ENCODE results near the gene DGCR2. TPM values are rescaled to one million over a fixed set of nuclear protein-coding genes. Genes with fewer than 3 reads are reported as not detected.

Gene DGCR2
- total and polyA plus RNA-seq, 2 experiments from 2014 or later: 18.5 to 83.0 TPM

DNA sequence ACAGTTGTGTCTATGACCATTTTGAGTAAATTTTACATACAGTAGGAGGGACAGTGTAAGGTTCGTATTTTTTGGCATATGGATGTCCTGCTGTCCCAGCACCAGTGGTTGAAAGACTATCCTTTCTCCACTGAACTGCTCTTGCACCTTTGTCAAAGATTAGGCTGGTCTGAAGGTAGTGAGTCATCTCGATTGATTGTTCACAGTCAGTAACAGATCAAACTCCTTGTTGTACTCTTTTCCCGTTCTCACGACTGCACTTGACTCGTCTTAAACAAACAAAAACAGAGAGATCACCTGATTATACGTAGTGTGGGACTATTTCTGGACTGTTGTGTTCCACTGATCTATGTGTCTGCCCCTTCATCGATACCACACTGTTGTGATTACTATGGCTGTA lies 77.1 kb downstream of the DGCR2 start:
- Histone ChIP-seq H3F3A (replicated peaks; ENCODE audit: low read depth) (no peaks in the 10 kb centered on the region), H3K4me2 (no peak overlapping the region), H3K36me3 (ENCODE audit: insufficient read depth) (peaks cover 20% of the 10 kb centered on the region), H3K4me3 (no peak overlapping the region), H3K79me2 (replicated peaks; ENCODE audit: insufficient read depth) (no peaks in the 10 kb centered on the region), H3K4me1 (ENCODE audit: insufficient read depth) (no peaks in the 10 kb centered on the region), H3K27ac (ENCODE audit: low read depth) (no peak overlapping the region), H3K9me2 (ENCODE audit: insufficient read depth) (no peaks in the 10 kb centered on the region), H4K20me1 (replicated peaks; ENCODE audit: insufficient read depth) (peaks cover 8% of the 10 kb centered on the region; the same call in 1 of the 2 replicates), H2AFZ (no peak overlapping the region), H3K27me3 (ENCODE audit: insufficient read depth) (no peaks in the 10 kb centered on the region)
- no peaks in the 10 kb centered on the region for H3K9me3 Mint-ChIP-seq
- DNase-seq (ENCODE audit: low spot score): no peak
- peaks cover 5% of the 10 kb centered on the region for H3K27me3 Mint-ChIP-seq (ENCODE audit: insufficient read depth, low read depth, poor library complexity)
- TF ChIP-seq POLR2AphosphoS5 (IDR thresholded peaks at IDR 0.05; ENCODE audit: low read depth) (no peak), NANOG (IDR thresholded peaks at IDR 0.05; ENCODE audit: borderline replicate concordance) (no peak), STAT1 (IDR thresholded peaks at IDR 0.05; ENCODE audit: unreplicated experiment) (no peak), ZNF331 (CRISPR knock-in tag; IDR thresholded peaks at IDR 0.05; ENCODE audit: low read depth) (no peak), EZH2 (IDR thresholded peaks at IDR 0.05; ENCODE audit: low read depth, unreplicated experiment) (no peak)
- TF ChIP-seq, protein P1, sequence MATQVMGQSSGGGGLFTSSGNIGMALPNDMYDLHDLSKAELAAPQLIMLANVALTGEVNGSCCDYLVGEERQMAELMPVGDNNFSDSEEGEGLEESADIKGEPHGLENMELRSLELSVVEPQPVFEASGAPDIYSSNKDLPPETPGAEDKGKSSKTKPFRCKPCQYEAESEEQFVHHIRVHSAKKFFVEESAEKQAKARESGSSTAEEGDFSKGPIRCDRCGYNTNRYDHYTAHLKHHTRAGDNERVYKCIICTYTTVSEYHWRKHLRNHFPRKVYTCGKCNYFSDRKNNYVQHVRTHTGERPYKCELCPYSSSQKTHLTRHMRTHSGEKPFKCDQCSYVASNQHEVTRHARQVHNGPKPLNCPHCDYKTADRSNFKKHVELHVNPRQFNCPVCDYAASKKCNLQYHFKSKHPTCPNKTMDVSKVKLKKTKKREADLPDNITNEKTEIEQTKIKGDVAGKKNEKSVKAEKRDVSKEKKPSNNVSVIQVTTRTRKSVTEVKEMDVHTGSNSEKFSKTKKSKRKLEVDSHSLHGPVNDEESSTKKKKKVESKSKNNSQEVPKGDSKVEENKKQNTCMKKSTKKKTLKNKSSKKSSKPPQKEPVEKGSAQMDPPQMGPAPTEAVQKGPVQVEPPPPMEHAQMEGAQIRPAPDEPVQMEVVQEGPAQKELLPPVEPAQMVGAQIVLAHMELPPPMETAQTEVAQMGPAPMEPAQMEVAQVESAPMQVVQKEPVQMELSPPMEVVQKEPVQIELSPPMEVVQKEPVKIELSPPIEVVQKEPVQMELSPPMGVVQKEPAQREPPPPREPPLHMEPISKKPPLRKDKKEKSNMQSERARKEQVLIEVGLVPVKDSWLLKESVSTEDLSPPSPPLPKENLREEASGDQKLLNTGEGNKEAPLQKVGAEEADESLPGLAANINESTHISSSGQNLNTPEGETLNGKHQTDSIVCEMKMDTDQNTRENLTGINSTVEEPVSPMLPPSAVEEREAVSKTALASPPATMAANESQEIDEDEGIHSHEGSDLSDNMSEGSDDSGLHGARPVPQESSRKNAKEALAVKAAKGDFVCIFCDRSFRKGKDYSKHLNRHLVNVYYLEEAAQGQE (IDR thresholded peaks at IDR 0.05; ENCODE audit: unreplicated experiment): no peak
- TF ChIP-seq, protein P2, sequence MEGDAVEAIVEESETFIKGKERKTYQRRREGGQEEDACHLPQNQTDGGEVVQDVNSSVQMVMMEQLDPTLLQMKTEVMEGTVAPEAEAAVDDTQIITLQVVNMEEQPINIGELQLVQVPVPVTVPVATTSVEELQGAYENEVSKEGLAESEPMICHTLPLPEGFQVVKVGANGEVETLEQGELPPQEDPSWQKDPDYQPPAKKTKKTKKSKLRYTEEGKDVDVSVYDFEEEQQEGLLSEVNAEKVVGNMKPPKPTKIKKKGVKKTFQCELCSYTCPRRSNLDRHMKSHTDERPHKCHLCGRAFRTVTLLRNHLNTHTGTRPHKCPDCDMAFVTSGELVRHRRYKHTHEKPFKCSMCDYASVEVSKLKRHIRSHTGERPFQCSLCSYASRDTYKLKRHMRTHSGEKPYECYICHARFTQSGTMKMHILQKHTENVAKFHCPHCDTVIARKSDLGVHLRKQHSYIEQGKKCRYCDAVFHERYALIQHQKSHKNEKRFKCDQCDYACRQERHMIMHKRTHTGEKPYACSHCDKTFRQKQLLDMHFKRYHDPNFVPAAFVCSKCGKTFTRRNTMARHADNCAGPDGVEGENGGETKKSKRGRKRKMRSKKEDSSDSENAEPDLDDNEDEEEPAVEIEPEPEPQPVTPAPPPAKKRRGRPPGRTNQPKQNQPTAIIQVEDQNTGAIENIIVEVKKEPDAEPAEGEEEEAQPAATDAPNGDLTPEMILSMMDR (conservative IDR thresholded peaks at IDR 0.05; ENCODE audit: low read depth in 2 of 2): no peak
- no peaks in the 10 kb centered on the region for H3K4me1 Mint-ChIP-seq
- H3K27ac Mint-ChIP-seq: no peak overlapping the region
- no peak for ATAC-seq
- no peak overlapping the region for H3K4me3 Mint-ChIP-seq
- peaks cover 45% of the 10 kb centered on the region for H3K36me3 Mint-ChIP-seq (ENCODE audit: low read depth)

DNA sequence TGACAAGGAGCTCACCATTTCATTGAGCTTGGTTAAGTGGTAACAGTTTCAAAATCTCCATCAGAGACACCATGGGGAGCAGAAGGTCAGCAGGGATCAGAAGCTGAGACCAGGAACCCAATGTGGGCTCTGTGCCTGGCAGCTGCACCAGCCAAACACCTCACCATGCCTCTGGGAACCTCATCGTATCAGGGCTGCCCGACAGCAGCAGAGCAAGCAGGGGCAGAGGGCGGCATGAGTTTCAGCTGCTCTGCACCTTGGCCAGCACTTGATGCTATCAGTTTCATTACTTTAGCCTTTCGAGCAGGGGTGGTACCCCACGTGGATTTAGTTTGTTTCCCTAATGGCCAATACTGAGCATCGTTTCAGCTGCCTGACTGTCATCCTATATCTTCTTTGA lies 77.8 kb downstream of the DGCR2 start:
- Mint-ChIP-seq H3K27me3 (ENCODE audit: insufficient read depth, low read depth, poor library complexity) (peaks cover 5% of the 10 kb centered on the region), H3K4me3 (no peak overlapping the region), H3K36me3 (ENCODE audit: low read depth) (peaks cover 45% of the 10 kb centered on the region), H3K4me1 (no peaks in the 10 kb centered on the region), H3K27ac (no peak overlapping the region), H3K9me3 (no peaks in the 10 kb centered on the region)
- no peak overlapping the region for H3K27ac ChIP-seq (ENCODE audit: low read depth)
- ATAC-seq (no peak), DNase-seq (ENCODE audit: low spot score) (no peak)
- H3K36me3 ChIP-seq (ENCODE audit: insufficient read depth): peaks cover 20% of the 10 kb centered on the region
- H3K4me3 ChIP-seq: no peak overlapping the region
- no peaks in the 10 kb centered on the region for H3K9me2 ChIP-seq (ENCODE audit: insufficient read depth)
- H3K79me2 ChIP-seq (replicated peaks; ENCODE audit: insufficient read depth): no peaks in the 10 kb centered on the region
- no peak overlapping the region for H2AFZ ChIP-seq
- H3K4me2 ChIP-seq: no peak overlapping the region
- H3K27me3 ChIP-seq (ENCODE audit: insufficient read depth): no peaks in the 10 kb centered on the region
- H3K4me1 ChIP-seq (ENCODE audit: insufficient read depth): no peaks in the 10 kb centered on the region
- H4K20me1 ChIP-seq (replicated peaks; ENCODE audit: insufficient read depth): peaks cover 5% of the 10 kb centered on the region; the same call in 1 of the 2 replicates
- no peaks in the 10 kb centered on the region for H3F3A ChIP-seq (replicated peaks; ENCODE audit: low read depth)
- TF ChIP-seq, protein P1 (IDR thresholded peaks at IDR 0.05; ENCODE audit: unreplicated experiment): no peak
- TF ChIP-seq ZNF331 (CRISPR knock-in tag; IDR thresholded peaks at IDR 0.05; ENCODE audit: low read depth): no peak
- no peak for TF ChIP-seq JUNB (IDR thresholded peaks at IDR 0.05; ENCODE audit: unreplicated experiment)

Measured in GM23338 (cell line).